Cardiac fibroblast (primary cell): ENCODE data around the gene TSPAN10.

Experiments
- DNase-seq, 2 donors: peaks; one replicate each; pipeline versions ENCODE4 v3.0.0 to v3.0.0-alpha.2; 2010; ENCODE audit warnings: low read depth in 2 of 2
- H3K4me3 ChIP-seq, 2 donors: replicated peaks in 1 of 2; 1 replicate in 1 of 2; 2 replicates in 1 of 2; pipeline ENCODE4 v1.5.1; 2011; ENCODE audit warnings: low read depth in 2 of 2, low read length in 2 of 2, mild to moderate bottlenecking in 2 of 2, moderate library complexity in 1 of 2
- TF ChIP-seq, protein P1 (sequence below): IDR thresholded peaks from one replicate; pipeline ENCODE4 v1.5.1; 2011; ENCODE audit warnings: low read depth, mild to moderate bottlenecking, low read length, inconsistent platforms

Gene TSPAN10

DNA sequence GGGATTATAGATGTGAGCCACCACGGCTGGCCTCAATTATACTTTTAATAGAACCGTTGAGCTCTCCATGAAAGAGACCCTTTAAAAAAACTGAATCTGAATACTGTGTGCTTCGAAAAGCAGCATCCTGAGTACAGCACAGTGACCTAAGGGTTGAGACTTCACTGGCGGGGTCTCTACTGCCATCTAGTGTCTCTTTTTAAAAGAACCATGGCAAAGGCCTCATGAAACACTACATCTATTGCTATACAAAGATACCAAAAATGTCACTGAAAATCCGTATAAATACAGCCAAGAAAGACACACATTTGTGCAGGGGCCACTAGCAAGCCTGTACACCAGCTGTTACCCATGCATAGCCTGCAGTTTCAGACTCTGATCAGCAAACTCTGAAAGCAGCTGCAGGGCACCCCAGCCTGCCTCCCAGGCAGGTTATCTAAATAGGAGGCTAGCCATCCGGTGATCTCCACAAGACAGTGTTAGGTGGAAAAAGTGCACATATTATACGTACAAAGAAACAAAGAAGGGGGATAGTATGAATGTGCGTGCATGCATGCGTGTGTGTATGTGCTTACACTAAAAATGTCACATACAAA, 35.4 kb upstream of the TSPAN10 start:
- peak; percentile 85 to 87 for DNase-seq
- TF ChIP-seq, protein P1, sequence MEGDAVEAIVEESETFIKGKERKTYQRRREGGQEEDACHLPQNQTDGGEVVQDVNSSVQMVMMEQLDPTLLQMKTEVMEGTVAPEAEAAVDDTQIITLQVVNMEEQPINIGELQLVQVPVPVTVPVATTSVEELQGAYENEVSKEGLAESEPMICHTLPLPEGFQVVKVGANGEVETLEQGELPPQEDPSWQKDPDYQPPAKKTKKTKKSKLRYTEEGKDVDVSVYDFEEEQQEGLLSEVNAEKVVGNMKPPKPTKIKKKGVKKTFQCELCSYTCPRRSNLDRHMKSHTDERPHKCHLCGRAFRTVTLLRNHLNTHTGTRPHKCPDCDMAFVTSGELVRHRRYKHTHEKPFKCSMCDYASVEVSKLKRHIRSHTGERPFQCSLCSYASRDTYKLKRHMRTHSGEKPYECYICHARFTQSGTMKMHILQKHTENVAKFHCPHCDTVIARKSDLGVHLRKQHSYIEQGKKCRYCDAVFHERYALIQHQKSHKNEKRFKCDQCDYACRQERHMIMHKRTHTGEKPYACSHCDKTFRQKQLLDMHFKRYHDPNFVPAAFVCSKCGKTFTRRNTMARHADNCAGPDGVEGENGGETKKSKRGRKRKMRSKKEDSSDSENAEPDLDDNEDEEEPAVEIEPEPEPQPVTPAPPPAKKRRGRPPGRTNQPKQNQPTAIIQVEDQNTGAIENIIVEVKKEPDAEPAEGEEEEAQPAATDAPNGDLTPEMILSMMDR, result peak; percentile 82
- no peak overlapping the region for H3K4me3 ChIP-seq

DNA sequence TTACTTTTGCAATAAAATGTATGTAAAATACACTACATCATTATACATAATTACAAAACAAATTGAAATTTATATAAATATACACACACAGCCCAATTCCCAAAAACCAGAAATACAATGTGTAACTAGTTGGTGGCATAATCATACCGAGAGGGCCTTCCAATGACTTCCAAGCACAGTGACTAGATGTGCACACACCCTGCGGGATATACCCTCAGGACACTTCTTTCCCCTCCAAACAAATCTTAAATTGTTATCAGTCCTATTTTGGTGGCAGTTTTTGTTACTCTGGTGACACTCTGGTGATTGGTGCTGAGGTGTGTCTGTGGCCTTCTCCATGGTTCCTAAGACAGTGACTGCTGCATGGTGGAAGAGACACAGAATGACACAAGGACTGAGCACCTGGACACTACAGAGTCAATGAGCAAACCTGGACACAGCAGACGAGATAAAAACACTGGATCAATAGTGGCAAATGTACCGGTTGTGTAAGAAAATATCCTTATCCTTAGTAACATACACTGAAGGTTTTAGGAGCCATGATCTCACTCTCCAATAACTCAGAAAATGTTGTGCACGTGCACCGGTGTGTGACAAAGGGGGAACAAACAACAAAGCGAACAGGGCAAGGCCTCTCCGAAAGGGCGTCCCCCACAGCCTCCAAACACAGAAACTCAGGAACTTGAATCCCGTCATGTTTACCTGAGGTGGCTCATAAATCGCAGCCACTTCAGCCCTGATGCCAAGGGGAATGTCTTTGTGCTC, 33.0 kb upstream of the TSPAN10 start:
- H3K4me3 ChIP-seq, result no peak overlapping the region
- TF ChIP-seq, protein P1, result no peak
- no peak for DNase-seq

DNA sequence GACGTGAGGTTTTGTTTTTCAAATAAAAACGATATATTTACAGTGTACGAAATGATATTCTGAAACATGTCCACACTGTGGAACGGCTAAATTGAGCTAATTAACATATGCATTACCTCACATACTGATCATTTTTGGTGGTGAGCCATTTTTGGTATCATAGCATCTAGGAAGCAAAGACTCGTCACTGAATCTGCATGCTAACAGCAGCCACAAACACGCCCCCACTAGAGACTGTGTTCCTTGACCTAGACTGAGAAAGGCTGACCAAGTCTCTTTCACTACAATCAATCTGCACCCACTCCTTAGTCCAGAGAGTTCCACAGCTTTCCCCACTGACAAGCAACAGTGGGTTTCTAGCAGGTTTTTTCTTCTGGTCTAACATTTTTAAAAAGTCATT, 29.6 kb upstream of the TSPAN10 start:
- DNase-seq, result peak in 1 of 2 donors; percentile 14
- TF ChIP-seq, protein P1, result no peak
- no peak overlapping the region for H3K4me3 ChIP-seq

DNA sequence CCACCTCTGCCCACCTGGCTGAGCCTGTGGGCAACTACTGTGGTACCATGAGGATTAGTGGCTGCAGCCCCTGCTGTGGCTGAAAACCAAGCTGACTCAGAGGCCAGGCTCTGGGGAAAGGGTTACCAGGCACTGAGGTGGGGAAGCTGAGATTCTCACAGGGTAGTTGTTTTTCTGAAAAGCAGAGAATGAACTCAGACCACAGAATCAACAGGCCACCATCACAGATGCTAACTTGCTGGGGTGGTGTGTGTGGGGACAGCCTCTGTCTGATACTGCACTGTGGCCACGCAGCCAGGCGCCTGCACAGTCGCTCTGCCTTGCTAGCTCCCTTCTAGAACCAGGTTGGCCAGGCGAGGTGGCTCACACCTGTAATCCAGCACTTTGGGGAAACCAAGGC, 28.9 kb upstream of the TSPAN10 start:
- H3K4me3 ChIP-seq, result no peak overlapping the region
- DNase-seq, result no peak

GRCh38 chr17:81608605-81609004, 28.4 kb upstream of the TSPAN10 start:
- DNase-seq, result no peak
- TF ChIP-seq, protein P1, result no peak
- H3K4me3 ChIP-seq, result no peak overlapping the region

More for the DNA sequence above, 28.9 kb upstream of the TSPAN10 start:
- TF ChIP-seq, protein P1, result no peak

DNA sequence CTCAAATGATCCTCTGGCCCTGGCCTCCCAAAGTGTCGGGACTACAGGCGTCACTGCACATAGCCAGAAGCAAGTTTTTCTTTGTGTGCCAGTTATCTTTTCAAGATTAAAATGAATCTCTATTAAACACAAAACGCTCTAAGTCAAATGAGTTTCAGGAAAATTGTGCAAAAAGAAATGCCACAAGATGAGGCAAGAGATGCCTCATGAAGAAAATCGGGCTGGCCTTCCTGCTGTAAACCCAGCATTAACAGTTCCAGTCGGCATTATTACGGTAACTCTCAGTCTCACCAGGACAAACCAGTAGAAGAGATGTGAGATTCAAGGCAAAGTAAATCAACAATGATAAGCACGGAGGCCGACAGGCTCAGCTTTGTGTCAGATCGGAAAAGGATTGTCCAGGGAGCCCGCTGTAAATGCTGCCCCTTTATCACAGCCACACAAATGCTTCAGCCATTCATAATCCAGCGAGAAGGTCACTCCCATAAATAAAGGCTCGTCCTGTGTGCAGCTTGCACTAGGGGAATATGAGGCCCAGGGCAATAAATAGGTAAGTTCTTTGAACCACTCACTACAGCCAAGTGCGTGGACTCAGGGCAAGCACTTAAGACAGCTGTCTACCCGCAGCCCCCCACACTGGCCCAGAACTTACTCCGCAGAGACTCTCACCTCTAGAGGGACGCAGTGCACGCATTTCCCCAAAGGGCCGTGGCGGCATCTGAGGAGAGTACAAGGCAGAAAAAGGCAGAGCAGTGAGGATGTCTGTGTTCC, 27.3 kb upstream of the TSPAN10 start:
- TF ChIP-seq, protein P1, result no peak
- no peak overlapping the region for H3K4me3 ChIP-seq

More for the DNA sequence above, 27.3 kb upstream of the TSPAN10 start:
- no peak for DNase-seq
